Measurements from ENCODE around the gene GRK5. TPM values are rescaled to one million over a fixed set of nuclear protein-coding genes. Genes with fewer than 3 reads are reported as not detected.
"Not testable (repeated sequence)": the region's sequence is repeated elsewhere in the genome, so short reads cannot be mapped to it uniquely, and the experiment has no call there.

GRK5 gene
- total RNA-seq, 1 donor from 2014 or later, result 25.3 TPM

GRCh38 chr10:119461923-119462322 lies 254.6 kb downstream of the GRK5 start:
- intact Hi-C loops (cut with micrococcal nuclease), result no loop called here
- Mint-ChIP-seq H3K4me3 (no peak overlapping the region), H3K4me1 (ENCODE audit: low read depth) (peaks cover 13% of the 10 kb centered on the region), H3K9me3 (peaks cover 6% of the 10 kb centered on the region), H3K36me3 (ENCODE audit: low read depth) (peaks cover 4% of the 10 kb centered on the region), H3K27ac (no peak overlapping the region), H3K27me3 (ENCODE audit: insufficient read depth) (peaks cover 3% of the 10 kb centered on the region)
- DNase-seq (ENCODE audit: low spot score), result no peak

- peaks cover 16% of the 10 kb centered on the region for H3K4me1 Mint-ChIP-seq (ENCODE audit: low read depth)
- no peak overlapping the region for H3K27ac Mint-ChIP-seq
- H3K36me3 Mint-ChIP-seq (ENCODE audit: low read depth), result peaks cover 4% of the 10 kb centered on the region
- intact Hi-C loops (cut with micrococcal nuclease), result no loop called here
- no peak overlapping the region for H3K4me3 Mint-ChIP-seq
- peaks cover 6% of the 10 kb centered on the region for H3K9me3 Mint-ChIP-seq
- no peak for DNase-seq (ENCODE audit: low spot score)
- peaks cover 3% of the 10 kb centered on the region for H3K27me3 Mint-ChIP-seq (ENCODE audit: insufficient read depth)
Measured at GRCh38 chr10:119462773-119463172, 255.4 kb downstream of the GRK5 start.

GRCh38 chr10:119463195-119463594 lies 255.8 kb downstream of the GRK5 start:
- H3K9me3 Mint-ChIP-seq; H3K36me3 Mint-ChIP-seq (ENCODE audit: low read depth); DNase-seq (ENCODE audit: low spot score); H3K27ac Mint-ChIP-seq; intact Hi-C loops (cut with micrococcal nuclease); H3K27me3 Mint-ChIP-seq (ENCODE audit: insufficient read depth); H3K4me3 Mint-ChIP-seq: not testable (repeated sequence)
- peaks cover 16% of the 10 kb centered on the region for H3K4me1 Mint-ChIP-seq (ENCODE audit: low read depth)

- Mint-ChIP-seq H3K36me3 (ENCODE audit: low read depth) (peaks cover 4% of the 10 kb centered on the region), H3K9me3 (peaks cover 6% of the 10 kb centered on the region), H3K27me3 (ENCODE audit: insufficient read depth) (peaks cover 4% of the 10 kb centered on the region), H3K4me3 (no peak overlapping the region), H3K27ac (no peak overlapping the region), H3K4me1 (ENCODE audit: low read depth) (peaks cover 16% of the 10 kb centered on the region)
- intact Hi-C loops (cut with micrococcal nuclease), result no loop called here
- DNase-seq (ENCODE audit: low spot score), result no peak
Measured at GRCh38 chr10:119465085-119465484, 257.7 kb downstream of the GRK5 start.

GRCh38 chr10:119466076-119466475 lies 258.7 kb downstream of the GRK5 start:
- Mint-ChIP-seq H3K27ac (no peak overlapping the region), H3K9me3 (peaks cover 6% of the 10 kb centered on the region), H3K27me3 (ENCODE audit: insufficient read depth) (peaks cover 4% of the 10 kb centered on the region), H3K36me3 (ENCODE audit: low read depth) (peaks cover 4% of the 10 kb centered on the region), H3K4me1 (ENCODE audit: low read depth) (peaks cover 16% of the 10 kb centered on the region), H3K4me3 (no peak overlapping the region)
- intact Hi-C loops (cut with micrococcal nuclease), result no loop called here
- DNase-seq (ENCODE audit: low spot score), result no peak

GRCh38 chr10:119466655-119467054 lies 259.3 kb downstream of the GRK5 start:
- DNase-seq (ENCODE audit: low spot score), result peak; percentile 10
- Mint-ChIP-seq H3K9me3 (peaks cover 6% of the 10 kb centered on the region), H3K27me3 (ENCODE audit: insufficient read depth) (peaks cover 4% of the 10 kb centered on the region), H3K27ac (no peak overlapping the region), H3K4me1 (ENCODE audit: low read depth) (peaks cover 16% of the 10 kb centered on the region), H3K36me3 (ENCODE audit: low read depth) (peaks cover 4% of the 10 kb centered on the region), H3K4me3 (no peak overlapping the region)
- intact Hi-C loops (cut with micrococcal nuclease), result no loop called here

- Mint-ChIP-seq H3K27me3 (ENCODE audit: insufficient read depth) (peaks cover 4% of the 10 kb centered on the region), H3K4me1 (ENCODE audit: low read depth) (peaks cover 17% of the 10 kb centered on the region), H3K9me3 (no peaks in the 10 kb centered on the region), H3K27ac (no peak overlapping the region), H3K36me3 (ENCODE audit: low read depth) (no peaks in the 10 kb centered on the region), H3K4me3 (no peak overlapping the region)
- no peak for DNase-seq (ENCODE audit: low spot score)
- intact Hi-C loops (cut with micrococcal nuclease), result no loop called here
Measured at GRCh38 chr10:119468542-119469324, 261.4 kb downstream of the GRK5 start.

- H3K36me3 Mint-ChIP-seq (ENCODE audit: low read depth), result no peaks in the 10 kb centered on the region
- H3K27ac Mint-ChIP-seq, result no peak overlapping the region
- intact Hi-C loops (cut with micrococcal nuclease), result no loop called here
- H3K4me3 Mint-ChIP-seq, result no peak overlapping the region
- no peak for DNase-seq (ENCODE audit: low spot score)
- peaks cover 4% of the 10 kb centered on the region for H3K9me3 Mint-ChIP-seq
- H3K27me3 Mint-ChIP-seq (ENCODE audit: insufficient read depth), result peaks cover 4% of the 10 kb centered on the region
- peaks cover 21% of the 10 kb centered on the region for H3K4me1 Mint-ChIP-seq (ENCODE audit: low read depth)
Measured at GRCh38 chr10:119469325-119469707, 261.9 kb downstream of the GRK5 start.

- peaks cover 4% of the 10 kb centered on the region for H3K27me3 Mint-ChIP-seq (ENCODE audit: insufficient read depth)
- intact Hi-C loops (cut with micrococcal nuclease), result no loop called here
- no peak overlapping the region for H3K4me3 Mint-ChIP-seq
- H3K27ac Mint-ChIP-seq, result no peak overlapping the region
- peaks cover 4% of the 10 kb centered on the region for H3K9me3 Mint-ChIP-seq
- H3K4me1 Mint-ChIP-seq (ENCODE audit: low read depth), result peaks cover 21% of the 10 kb centered on the region
- no peak for DNase-seq (ENCODE audit: low spot score)
- no peaks in the 10 kb centered on the region for H3K36me3 Mint-ChIP-seq (ENCODE audit: low read depth)
Measured at GRCh38 chr10:119469846-119470245, 262.5 kb downstream of the GRK5 start.

- Mint-ChIP-seq H3K36me3 (ENCODE audit: low read depth) (no peaks in the 10 kb centered on the region), H3K27ac (no peak overlapping the region), H3K4me3 (no peak overlapping the region), H3K9me3 (peaks cover 4% of the 10 kb centered on the region), H3K27me3 (ENCODE audit: insufficient read depth) (peaks cover 2% of the 10 kb centered on the region), H3K4me1 (ENCODE audit: low read depth) (peaks cover 15% of the 10 kb centered on the region)
- no peak for DNase-seq (ENCODE audit: low spot score)
- intact Hi-C loops (cut with micrococcal nuclease), result no loop called here
Measured at GRCh38 chr10:119470920-119471702, 263.7 kb downstream of the GRK5 start.

- H3K27me3 Mint-ChIP-seq (ENCODE audit: insufficient read depth), result peaks cover 1% of the 10 kb centered on the region
- no peak for DNase-seq (ENCODE audit: low spot score)
- no peak overlapping the region for H3K4me3 Mint-ChIP-seq
- no peaks in the 10 kb centered on the region for H3K36me3 Mint-ChIP-seq (ENCODE audit: low read depth)
- peaks cover 4% of the 10 kb centered on the region for H3K9me3 Mint-ChIP-seq
- H3K4me1 Mint-ChIP-seq (ENCODE audit: low read depth), result peaks cover 23% of the 10 kb centered on the region
- intact Hi-C loops (cut with micrococcal nuclease), result no loop called here
- peak overlapping the region; percentile 22 for H3K27ac Mint-ChIP-seq
Measured at GRCh38 chr10:119473771-119474170, 266.4 kb downstream of the GRK5 start.

- DNase-seq (ENCODE audit: low spot score), result no peak
- intact Hi-C loops (cut with micrococcal nuclease), result no loop called here
- H3K9me3 Mint-ChIP-seq, result peaks cover 4% of the 10 kb centered on the region
- no peaks in the 10 kb centered on the region for H3K36me3 Mint-ChIP-seq (ENCODE audit: low read depth)
- H3K4me3 Mint-ChIP-seq, result no peak overlapping the region
- H3K4me1 Mint-ChIP-seq (ENCODE audit: low read depth), result peaks cover 31% of the 10 kb centered on the region
- no peak overlapping the region for H3K27ac Mint-ChIP-seq
- H3K27me3 Mint-ChIP-seq (ENCODE audit: insufficient read depth), result peaks cover 1% of the 10 kb centered on the region
Measured at GRCh38 chr10:119474606-119475005, 267.2 kb downstream of the GRK5 start.

- DNase-seq (ENCODE audit: low spot score), result no peak
- Mint-ChIP-seq H3K4me1 (ENCODE audit: low read depth) (peaks cover 34% of the 10 kb centered on the region), H3K27ac (peak overlapping the region; percentile 88), H3K4me3 (peak overlapping the region; percentile 54), H3K9me3 (peaks cover 4% of the 10 kb centered on the region), H3K27me3 (ENCODE audit: insufficient read depth) (peaks cover 1% of the 10 kb centered on the region), H3K36me3 (ENCODE audit: low read depth) (no peaks in the 10 kb centered on the region)
- intact Hi-C loops (cut with micrococcal nuclease), result no loop called here
Measured at GRCh38 chr10:119477444-119477843, 270.1 kb downstream of the GRK5 start.

All from activated T-helper 1 cell treated with anti-CD3 and anti-CD28 coated beads, Interleukin-12 subunit alpha, Interleukin-12 subunit beta, Interleukin-2, Interleukin-4 antibody, amounts not matched to agents 30 ng/mL and 10 ng/mL and 1 ng/mL, durations not matched to agents 14 hours and 24 hours and 36 hours (primary cell).